Panc1 (cell line): ENCODE measurements around the gene HSPB9.

ENCODE experiments used
- CTCF ChIP-seq: fragments of 450-650 bp; IDR thresholded peaks from 2 replicates; pipeline ENCODE4 v1.5.1; 2017; ENCODE audit warnings: mild to moderate bottlenecking
- POLR2AphosphoS5 ChIP-seq: IDR thresholded peaks from 2 replicates; pipeline ENCODE4 v1.6.1; 2012; ENCODE audit warnings: mild to moderate bottlenecking, low read depth, low read length, moderate library complexity
- REST ChIP-seq, 2 experiments: IDR thresholded peaks; 2 replicates each; pipeline ENCODE4 v1.6.1; 2011 to 2012; ENCODE audit warnings: low read depth in 2 of 2, control low read depth in 1 of 2, low read length in 1 of 2, mild to moderate bottlenecking in 1 of 2, moderate library complexity in 1 of 2; ENCODE audit not compliant: insufficient read depth in 1 of 2
- SIN3A ChIP-seq: IDR thresholded peaks from 2 replicates; pipeline ENCODE4 v1.6.1; 2012; ENCODE audit warnings: low read depth, mild to moderate bottlenecking, low read length, moderate library complexity, borderline replicate concordance; ENCODE audit not compliant: insufficient read depth
- TCF7L2 ChIP-seq: IDR thresholded peaks from 2 replicates; pipeline ENCODE4 v1.6.1; 2011; ENCODE audit warnings: mild to moderate bottlenecking, low read depth, low read length, inconsistent platforms

- no peak for TF ChIP-seq CTCF
- TF ChIP-seq POLR2AphosphoS5, result no peak
- TF ChIP-seq REST (IDR thresholded peaks at IDR 0.05; ENCODE audit: insufficient read depth in 1 of 2, low read depth in 2 of 2, low read length in 1 of 2), result no peak
- no peak for TF ChIP-seq SIN3A
- no peak for TF ChIP-seq TCF7L2
Observed at GRCh38 chr17:42131981-42132432, 9.4 kb downstream of the HSPB9 start.
